GM13976 (cell line): Measurements from ENCODE around the gene STK24.
"Not testable (repeated sequence)": the region's sequence is repeated elsewhere in the genome, so short reads cannot be mapped to it uniquely, and the experiment has no call there.

Experiments used
- DNase-seq: peaks from one replicate; pipeline ENCODE4 v3.0.0; 2012; ENCODE audit warnings: low spot score
- in situ Hi-C: fragments of 300-500 bp; cut with MboI; formaldehyde crosslinking; loops from one replicate; pipeline ENCODE4 v1.12.0; 2022; ENCODE audit warnings: low sequenced_read_pairs, mixed read lengths, inconsistent platforms; ENCODE audit not compliant: unreplicated experiment
- TF ChIP-seq, protein P1 (sequence below): IDR thresholded peaks from 2 replicates; pipeline ENCODE4 v1.5.1; 2012; ENCODE audit warnings: borderline replicate concordance, mild to moderate bottlenecking; ENCODE audit not compliant: insufficient read depth; ENCODE audit errors: extremely low read depth, missing control alignments, control extremely low read depth

Gene STK24

DNA sequence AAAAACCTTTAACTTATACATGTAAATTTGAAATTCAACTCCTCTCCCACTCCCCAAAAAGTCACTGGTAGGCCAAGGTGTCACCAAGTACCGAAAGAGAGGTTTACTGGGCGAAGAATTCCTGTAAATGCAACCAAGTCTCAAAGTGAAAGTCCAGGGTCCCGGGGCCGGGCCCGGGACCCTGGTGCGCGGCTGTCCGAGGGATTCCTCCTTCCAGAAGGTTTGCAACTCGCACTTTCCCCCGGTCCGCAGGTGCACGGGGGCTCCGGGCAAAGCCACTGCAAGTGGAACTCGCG lies 1.1 kb downstream of the STK24 start:
- in situ Hi-C loops: no loop called here
- TF ChIP-seq, protein P1, sequence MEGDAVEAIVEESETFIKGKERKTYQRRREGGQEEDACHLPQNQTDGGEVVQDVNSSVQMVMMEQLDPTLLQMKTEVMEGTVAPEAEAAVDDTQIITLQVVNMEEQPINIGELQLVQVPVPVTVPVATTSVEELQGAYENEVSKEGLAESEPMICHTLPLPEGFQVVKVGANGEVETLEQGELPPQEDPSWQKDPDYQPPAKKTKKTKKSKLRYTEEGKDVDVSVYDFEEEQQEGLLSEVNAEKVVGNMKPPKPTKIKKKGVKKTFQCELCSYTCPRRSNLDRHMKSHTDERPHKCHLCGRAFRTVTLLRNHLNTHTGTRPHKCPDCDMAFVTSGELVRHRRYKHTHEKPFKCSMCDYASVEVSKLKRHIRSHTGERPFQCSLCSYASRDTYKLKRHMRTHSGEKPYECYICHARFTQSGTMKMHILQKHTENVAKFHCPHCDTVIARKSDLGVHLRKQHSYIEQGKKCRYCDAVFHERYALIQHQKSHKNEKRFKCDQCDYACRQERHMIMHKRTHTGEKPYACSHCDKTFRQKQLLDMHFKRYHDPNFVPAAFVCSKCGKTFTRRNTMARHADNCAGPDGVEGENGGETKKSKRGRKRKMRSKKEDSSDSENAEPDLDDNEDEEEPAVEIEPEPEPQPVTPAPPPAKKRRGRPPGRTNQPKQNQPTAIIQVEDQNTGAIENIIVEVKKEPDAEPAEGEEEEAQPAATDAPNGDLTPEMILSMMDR: no peak
- DNase-seq: no peak

DNA sequence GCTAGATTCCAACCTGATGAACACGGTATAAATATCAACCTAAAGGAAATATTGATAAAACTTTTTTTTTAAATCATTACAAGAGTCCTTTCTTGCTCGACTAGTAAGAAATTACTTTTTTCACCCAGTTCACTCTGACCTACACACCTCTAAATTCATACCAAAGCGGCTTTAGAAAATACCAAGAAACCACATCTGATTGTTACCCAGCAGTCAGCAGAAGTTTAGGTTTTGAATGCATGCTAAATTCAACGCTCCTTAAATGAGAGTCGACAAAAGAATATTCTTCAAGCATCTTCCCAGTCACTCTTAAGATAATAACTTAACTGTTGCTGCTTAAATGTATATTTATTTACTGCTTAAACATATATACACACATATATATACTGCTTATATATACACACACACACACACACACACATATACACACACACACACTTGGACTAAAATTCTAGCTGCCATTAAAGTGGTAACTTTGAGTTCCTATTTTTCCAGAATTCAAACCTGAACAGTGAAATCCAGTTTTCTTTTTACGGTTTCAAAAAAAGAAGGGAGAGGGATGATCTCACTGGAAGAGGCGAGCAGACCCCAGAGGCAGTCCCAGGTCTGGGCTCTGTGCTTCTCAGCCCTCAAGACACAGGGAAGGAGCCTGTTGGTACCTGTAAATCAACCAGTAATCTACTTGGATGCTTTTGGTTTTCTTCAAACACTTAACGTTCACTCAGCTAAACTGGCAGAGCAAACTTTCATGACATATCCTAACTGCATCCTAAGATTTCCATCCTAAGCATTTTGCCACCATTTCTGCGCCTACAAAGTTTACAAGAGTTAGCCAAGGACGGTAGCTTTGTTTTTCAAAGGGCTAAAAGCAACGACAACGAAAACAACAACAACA lies 1.7 kb downstream of the STK24 start:
- TF ChIP-seq, protein P1: no peak
- in situ Hi-C loops: no loop called here
- DNase-seq: no peak

DNA sequence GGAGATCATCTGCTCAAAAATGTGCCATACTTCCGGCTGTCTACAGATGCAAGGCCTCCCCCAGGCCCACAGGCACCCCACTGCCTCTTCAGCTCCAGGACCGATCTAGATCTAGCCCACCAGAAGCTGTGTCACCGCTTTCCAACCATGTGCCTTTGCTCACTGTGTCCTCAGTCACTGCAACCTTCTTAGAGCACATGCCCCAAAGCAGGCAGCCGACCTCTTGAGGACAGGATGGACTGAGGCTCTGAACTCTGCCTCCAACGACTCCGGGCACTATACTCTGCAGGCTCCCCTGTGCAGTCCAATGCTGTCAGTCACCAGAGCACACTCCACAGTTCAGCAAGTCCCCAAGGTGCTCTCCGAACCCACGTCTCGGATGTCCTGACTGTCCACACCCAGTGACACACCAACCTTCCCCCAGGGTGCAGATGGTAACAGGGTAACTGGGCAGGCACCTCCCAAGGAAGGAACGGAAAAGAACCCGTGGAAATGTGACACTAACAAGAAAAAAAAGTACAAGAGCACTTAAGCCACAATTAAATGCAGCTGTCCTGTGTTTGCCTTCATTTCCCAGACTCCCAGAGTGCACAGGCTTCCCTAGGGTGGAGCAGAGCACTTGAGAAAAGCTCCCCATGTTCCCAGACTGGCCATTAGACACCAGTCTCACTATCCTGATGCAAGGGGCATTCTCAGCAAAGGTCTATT lies 4.8 kb downstream of the STK24 start:
- in situ Hi-C loops: no loop called here
- TF ChIP-seq, protein P1: no peak
- no peak for DNase-seq

DNA sequence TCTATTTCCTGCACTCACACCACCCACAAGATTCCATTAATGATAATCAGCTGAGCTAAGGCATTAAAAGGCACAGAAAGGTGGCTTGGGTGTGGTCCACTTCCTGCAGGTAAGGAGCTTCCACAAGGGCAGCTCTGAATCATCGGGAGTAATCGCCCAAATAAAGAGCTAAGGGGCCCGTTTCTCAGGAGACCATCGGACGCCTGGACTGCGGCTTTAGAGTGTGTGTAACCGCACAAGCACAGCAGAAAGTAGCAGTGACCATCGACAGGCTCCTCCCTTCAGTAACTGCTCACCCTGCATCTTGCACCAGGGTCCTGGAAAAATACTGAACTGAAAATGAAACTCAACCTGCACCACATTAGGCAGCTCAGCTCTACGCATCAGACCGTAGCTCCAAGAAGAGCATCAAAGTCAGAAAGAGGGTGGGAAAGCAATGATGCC lies 6.0 kb downstream of the STK24 start:
- TF ChIP-seq, protein P1: no peak
- peak; percentile 81 for DNase-seq

DNA sequence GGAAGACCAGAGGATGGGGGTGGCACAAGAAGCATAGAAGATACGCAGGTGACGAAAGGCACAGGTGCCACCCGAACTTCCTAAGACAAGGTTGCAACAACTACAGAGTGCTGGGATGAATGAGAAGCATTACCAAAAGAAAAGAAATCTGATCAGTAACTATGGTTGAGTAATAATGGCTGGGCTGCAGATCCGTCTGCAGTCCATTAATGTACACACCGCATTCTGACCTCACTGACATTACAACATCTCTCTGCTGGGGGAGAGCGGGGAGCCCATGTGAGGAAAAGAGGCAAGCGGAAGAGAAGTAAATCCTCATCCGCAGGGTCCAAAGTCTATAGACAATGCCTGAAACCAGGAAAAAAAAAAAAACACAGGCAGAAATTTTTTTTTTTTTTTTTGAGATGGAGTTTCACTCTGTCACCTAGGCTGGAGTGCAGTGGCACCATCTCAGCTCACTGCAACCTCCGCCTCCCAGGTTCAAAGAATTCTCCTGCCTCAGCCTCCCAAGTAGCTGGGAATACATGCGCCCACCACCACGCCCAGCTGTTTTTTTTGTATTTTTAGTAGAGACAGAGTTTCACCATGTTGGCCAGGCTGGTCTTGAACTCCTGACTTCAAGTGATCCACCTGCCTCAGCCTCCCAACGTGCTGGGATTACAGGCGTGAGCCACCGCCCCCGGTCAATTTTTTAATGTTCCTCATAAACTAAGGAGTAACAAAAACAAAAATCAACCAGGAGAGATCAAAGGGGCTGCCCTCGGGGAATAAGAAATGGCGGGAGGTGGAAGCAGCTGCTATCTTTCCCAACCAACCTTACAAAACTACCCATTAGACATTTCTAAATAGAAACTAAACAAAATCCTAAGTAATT lies 7.2 kb downstream of the STK24 start:
- in situ Hi-C loops, DNase-seq: not testable (repeated sequence)

More for the DNA sequence above, 6.0 kb downstream of the STK24 start:
- in situ Hi-C loops: no loop called here

DNA sequence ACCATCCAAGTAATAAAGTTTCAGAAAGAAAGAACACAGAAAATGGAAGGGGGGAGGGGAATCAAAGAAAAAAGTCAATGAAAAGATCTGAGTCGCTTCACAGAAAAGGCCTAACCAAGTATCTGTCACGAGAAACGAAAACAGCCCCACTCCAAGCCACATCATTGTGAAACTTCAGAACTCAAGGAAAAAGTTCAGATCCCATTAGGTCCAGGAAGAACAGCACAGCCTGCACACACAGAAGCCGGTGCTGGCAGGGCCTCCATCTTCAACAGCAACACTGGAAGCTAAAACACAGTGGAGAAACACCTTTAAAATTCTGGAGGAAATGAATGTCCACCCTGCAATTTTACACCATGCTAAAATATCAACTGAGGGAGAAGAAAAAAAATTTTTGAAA lies 8.0 kb downstream of the STK24 start:
- no peak for DNase-seq
- TF ChIP-seq, protein P1: no peak
- in situ Hi-C loops: no loop called here
